PC-3 (cell line): ENCODE data around the gene FAM184A. TPM values are rescaled to one million over a fixed set of nuclear protein-coding genes. Genes with fewer than 3 reads are reported as not detected.

ENCODE experiments used
- ATAC-seq: fragments of 200-7000 bp; cut with Tn5 transposase; 2 replicates; pipeline ENCODE4 v1.9.1; 2020; ENCODE audit warnings: mild to moderate bottlenecking, moderate library complexity
- BruUV-seq: library from RNA; stranded (reverse); fragments of 400-500 nt; replicated peaks from 2 replicates; lab custom pipeline; 2021; lab: Mats Ljungman, UMichigan
- CTCF ChIA-PET: fragments of 300-600 bp; sonication (Branson Sonifier 250); formaldehyde crosslinking; loops from one replicate; lab custom pipeline; 2022; ENCODE audit warnings: antibody characterized with exemption; lab: Charles Lee
- POLR2A ChIA-PET: fragments of 300-600 bp; sonication (Branson Sonifier 250); formaldehyde crosslinking; loops from one replicate; lab custom pipeline; 2022; ENCODE audit warnings: antibody characterized with exemption; ENCODE audit not compliant: unreplicated experiment; lab: Charles Lee
- DNase-seq: peaks from one replicate; pipeline ENCODE4 v3.0.0-alpha.2; 2015
- H2AFZ ChIP-seq: fragments of 300-600 bp; sonication (generic); 2 replicates; pipeline ENCODE4 v1.6.0; 2016; ENCODE audit warnings: antibody characterized with exemption, low read length
- H3F3A ChIP-seq: fragments of 300-600 bp; sonication (generic); one replicate; pipeline ENCODE4 v1.6.0; 2017; ENCODE audit warnings: antibody characterized with exemption, low read length, control low read depth, mild to moderate bottlenecking; ENCODE audit not compliant: unreplicated experiment
- H3K27ac ChIP-seq: fragments of 300-600 bp; sonication (generic); 2 replicates; pipeline ENCODE4 v1.5.1; 2016; ENCODE audit warnings: mild to moderate bottlenecking, low read length
- H3K27me3 ChIP-seq: fragments of 300-600 bp; sonication (generic); 2 replicates; pipeline ENCODE4 v1.6.1; 2016; ENCODE audit warnings: low read length, mixed read lengths
- H3K36me3 ChIP-seq: fragments of 300-600 bp; sonication (generic); 2 replicates; pipeline ENCODE4 v1.6.1; 2016; ENCODE audit warnings: low read depth, mixed run types, low read length, mixed read lengths
- H3K4me1 ChIP-seq: fragments of 300-600 bp; sonication (generic); 2 replicates; pipeline ENCODE4 v1.5.1; 2016; ENCODE audit warnings: low read length; ENCODE audit not compliant: insufficient read depth
- H3K4me2 ChIP-seq: fragments of 300-600 bp; sonication (generic); 2 replicates; pipeline ENCODE4 v1.6.0; 2016; ENCODE audit warnings: low read length
- H3K4me3 ChIP-seq: fragments of 300-600 bp; sonication (generic); 2 replicates; pipeline ENCODE4 v1.5.1; 2016; ENCODE audit warnings: mild to moderate bottlenecking, low read length, mixed read lengths
- H3K79me2 ChIP-seq: fragments of 300-600 bp; sonication (generic); 2 replicates; pipeline ENCODE4 v1.6.1; 2017; ENCODE audit warnings: low read length, mixed read lengths
- H3K9ac ChIP-seq: fragments of 300-600 bp; sonication (generic); 2 replicates; pipeline ENCODE4 v1.6.0; 2016; ENCODE audit warnings: mild to moderate bottlenecking, low read length
- H3K9me2 ChIP-seq: fragments of 300-600 bp; sonication (generic); replicated peaks from 2 replicates; pipeline ENCODE4 v1.6.1; 2016; ENCODE audit warnings: mixed run types, low read length, mixed read lengths
- H3K9me3 ChIP-seq: fragments of 300-600 bp; sonication (generic); 2 replicates; pipeline ENCODE4 v1.6.1; 2016; ENCODE audit warnings: low read length, mixed read lengths
- H4K20me1 ChIP-seq: fragments of 300-600 bp; sonication (generic); 2 replicates; pipeline ENCODE4 v1.6.1; 2016; ENCODE audit warnings: low read length, mixed read lengths
- CTCF ChIP-seq: fragments of 300-600 bp; sonication (generic); conservative IDR thresholded peaks from 2 replicates; pipeline ENCODE4 v1.5.1; 2017; ENCODE audit warnings: antibody characterized with exemption, low read depth, mild to moderate bottlenecking, low read length
- EZH2 ChIP-seq: fragments of 300-600 bp; sonication (generic); IDR thresholded peaks from one replicate; pipeline ENCODE4 v1.6.1; 2017; ENCODE audit warnings: antibody characterized with exemption, mild to moderate bottlenecking, low read length; ENCODE audit not compliant: unreplicated experiment
- EZH2phosphoT487 ChIP-seq: fragments of 300-600 bp; sonication (generic); IDR thresholded peaks from 2 replicates; pipeline ENCODE4 v1.6.1; 2018; ENCODE audit warnings: mild to moderate bottlenecking, antibody characterized with exemption, low read length, borderline replicate concordance
- intact Hi-C: fragments of 100-400 bp; cut with micrococcal nuclease; formaldehyde crosslinking; loops from 2 replicates; pipeline ENCODE4 v1.9.0; 2023
- total RNA-seq: library from RNA; depleted of rRNA; stranded (reverse); fragments of >200 nt; gene quantifications from 2 replicates; pipeline ENCODE4 v1.2.3, GENCODE V29; 2014

The FAM184A gene
- total RNA-seq, 1 experiment from 2014 or later: 4.4 TPM

DNA sequence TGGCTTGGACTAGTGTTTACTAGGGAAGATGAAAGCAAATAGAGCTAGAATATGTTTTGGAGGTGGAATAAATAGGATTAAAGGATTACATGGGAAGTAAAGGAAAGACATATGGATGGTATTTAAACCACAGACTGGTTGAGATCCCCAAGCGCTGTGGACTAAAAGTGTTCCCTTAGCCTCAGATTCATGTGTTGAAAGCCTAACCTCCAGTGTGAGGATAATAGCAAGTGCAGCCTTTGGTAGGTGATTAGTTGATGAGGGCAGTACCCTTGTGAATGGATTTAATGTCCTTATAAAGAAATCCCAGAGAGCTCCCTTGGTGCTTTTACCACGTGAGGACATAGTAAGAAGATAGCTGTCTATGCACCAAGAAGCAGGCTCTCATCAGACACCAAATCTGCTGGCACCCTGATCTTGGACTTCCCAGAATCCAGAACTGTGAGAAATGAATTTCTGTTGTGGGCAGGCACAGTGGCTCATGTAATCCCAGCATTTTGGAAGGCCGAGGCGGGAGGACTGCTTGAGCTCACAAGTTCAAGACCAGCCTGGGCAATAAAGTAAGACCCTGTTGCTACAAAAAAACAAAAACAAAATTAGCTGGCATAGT is 86.2 kb downstream of the FAM184A start:
- CTCF ChIA-PET: no interaction called here

DNA sequence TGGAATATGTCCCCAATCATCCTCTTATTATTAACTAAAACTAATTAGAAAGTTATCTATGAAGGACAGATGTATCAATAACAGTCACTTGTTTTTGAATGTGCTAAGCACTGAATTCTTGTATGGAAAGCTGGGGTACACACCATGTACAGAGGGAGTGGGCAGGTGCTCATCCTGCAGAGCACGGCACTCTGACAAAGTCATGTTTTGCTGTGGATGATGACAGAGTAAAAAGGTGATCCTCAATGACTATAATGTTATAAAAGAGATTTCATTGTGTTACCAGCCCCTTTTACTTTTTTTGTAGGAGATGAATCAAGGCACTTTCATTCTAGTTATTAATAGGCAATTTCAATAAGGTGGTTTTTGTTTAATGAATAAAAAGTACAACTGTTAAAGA is 92.2 kb downstream of the FAM184A start:
- H3K4me3 ChIP-seq: no peak overlapping the region
- no peaks in the 10 kb centered on the region for H3K9me2 ChIP-seq
- no peak overlapping the region for H3K9ac ChIP-seq
- H3K36me3 ChIP-seq: no peaks in the 10 kb centered on the region
- no peaks in the 10 kb centered on the region for H3K4me1 ChIP-seq
- H3K79me2 ChIP-seq: no peaks in the 10 kb centered on the region
- TF ChIP-seq CTCF (no peak), EZH2 (no peak), EZH2phosphoT487 (no peak)
- CTCF ChIA-PET: no interaction called here
- intact Hi-C loops: no loop called here
- H2AFZ ChIP-seq: no peak overlapping the region
- H3K9me3 ChIP-seq: no peaks in the 10 kb centered on the region
- POLR2A ChIA-PET: no interaction called here
- H3F3A ChIP-seq: no peaks in the 10 kb centered on the region
- H3K27me3 ChIP-seq: no peaks in the 10 kb centered on the region
- no peak for DNase-seq
- ATAC-seq: no peak
- no peak overlapping the region for H3K4me2 ChIP-seq
- no peak overlapping the region for H3K27ac ChIP-seq
- no TSS peak for BruUV-seq
- H4K20me1 ChIP-seq: no peaks in the 10 kb centered on the region

More for the DNA sequence above, 86.2 kb downstream of the FAM184A start:
- Histone ChIP-seq H3K79me2 (no peaks in the 10 kb centered on the region), H2AFZ (no peak overlapping the region), H4K20me1 (no peaks in the 10 kb centered on the region), H3K9me2 (no peaks in the 10 kb centered on the region), H3K4me1 (no peaks in the 10 kb centered on the region), H3K4me3 (no peak overlapping the region), H3K4me2 (no peak overlapping the region), H3K9ac (no peak overlapping the region), H3K27ac (no peak overlapping the region), H3K27me3 (no peaks in the 10 kb centered on the region), H3F3A (no peaks in the 10 kb centered on the region), H3K9me3 (no peaks in the 10 kb centered on the region), H3K36me3 (no peaks in the 10 kb centered on the region)
- no peak for ATAC-seq
- POLR2A ChIA-PET: no interaction called here
- TF ChIP-seq CTCF: no peak
- TF ChIP-seq EZH2phosphoT487: no peak
- no peak for TF ChIP-seq EZH2
- no TSS peak for BruUV-seq
- intact Hi-C loops: no loop called here
- no peak for DNase-seq

GRCh38 chr6:118985123-118985830 is 93.2 kb downstream of the FAM184A start:
- no TSS peak for BruUV-seq
- Histone ChIP-seq H3K9me3 (no peaks in the 10 kb centered on the region), H3K9ac (no peak overlapping the region), H3K4me2 (no peak overlapping the region), H3K4me1 (no peaks in the 10 kb centered on the region), H3F3A (no peaks in the 10 kb centered on the region), H3K9me2 (no peaks in the 10 kb centered on the region), H3K27me3 (no peaks in the 10 kb centered on the region), H3K4me3 (no peak overlapping the region), H3K27ac (no peak overlapping the region), H3K79me2 (no peaks in the 10 kb centered on the region), H3K36me3 (no peaks in the 10 kb centered on the region), H2AFZ (no peak overlapping the region), H4K20me1 (no peaks in the 10 kb centered on the region)
- intact Hi-C loops: no loop called here
- DNase-seq (no peak), ATAC-seq (no peak)
- POLR2A ChIA-PET: no interaction called here
- CTCF ChIA-PET: no interaction called here
- TF ChIP-seq EZH2phosphoT487 (no peak), EZH2 (no peak), CTCF (no peak)
